HL-60 (cell line): ENCODE measurements around the gene ECHS1.
A peak's percentile ranks its signal among the peaks of the same experiment; 100 is the strongest.
"Not testable (repeated sequence)": the region's sequence is repeated elsewhere in the genome, so short reads cannot be mapped to it uniquely, and the experiment has no call there.

ENCODE experiments used
- DNase-seq, 2 experiments: peaks; one replicate each; pipeline ENCODE4 v3.0.0-alpha.2; 2010 to 2020; ENCODE audit warnings: low read depth in 1 of 2, low spot score in 1 of 2
- H3K27ac ChIP-seq: fragments of 250-450 bp; sonication (Bioruptor Pico); replicated peaks from 2 replicates; pipeline ENCODE4 v1.5.1; 2020; ENCODE audit warnings: mild to moderate bottlenecking, moderate library complexity
- H3K27me3 ChIP-seq: fragments of 250-450 bp; sonication (Bioruptor Pico); 2 replicates; pipeline ENCODE4 v1.5.1; 2021; ENCODE audit warnings: mild to moderate bottlenecking, moderate library complexity; ENCODE audit not compliant: insufficient read depth, poor library complexity, severe bottlenecking
- H3K4me3 ChIP-seq: replicated peaks from 2 replicates; pipeline ENCODE4 v1.5.1; 2011; ENCODE audit warnings: mild to moderate bottlenecking, control low read depth, low read length; ENCODE audit not compliant: insufficient read depth
- CTCF ChIP-seq: IDR thresholded peaks from one replicate; pipeline ENCODE4 v1.5.1; 2011; ENCODE audit warnings: low read length, control low read depth, inconsistent platforms; ENCODE audit not compliant: insufficient read depth
- GABPA ChIP-seq: IDR thresholded peaks from 2 replicates; pipeline ENCODE4 v1.6.1; 2012; ENCODE audit warnings: low read depth
- POLR2AphosphoS5 ChIP-seq: IDR thresholded peaks from 2 replicates; pipeline ENCODE4 v1.6.1; 2012; ENCODE audit warnings: low read depth
- SPI1 ChIP-seq: IDR thresholded peaks from 2 replicates; pipeline ENCODE4 v1.6.1; 2012; ENCODE audit warnings: low read depth, mild to moderate bottlenecking, borderline replicate concordance
- TF ChIP-seq, protein P1 (sequence below): IDR thresholded peaks from 2 replicates; pipeline ENCODE4 v1.6.1; 2012; ENCODE audit warnings: low read depth; ENCODE audit not compliant: insufficient replicate concordance

ECHS1 gene

GRCh38 chr10:133324198-133324792 lies 48.9 kb downstream of the ECHS1 start:
- TF ChIP-seq SPI1 (no peak), CTCF (no peak), GABPA (no peak), POLR2AphosphoS5 (no peak)
- TF ChIP-seq, protein P1, sequence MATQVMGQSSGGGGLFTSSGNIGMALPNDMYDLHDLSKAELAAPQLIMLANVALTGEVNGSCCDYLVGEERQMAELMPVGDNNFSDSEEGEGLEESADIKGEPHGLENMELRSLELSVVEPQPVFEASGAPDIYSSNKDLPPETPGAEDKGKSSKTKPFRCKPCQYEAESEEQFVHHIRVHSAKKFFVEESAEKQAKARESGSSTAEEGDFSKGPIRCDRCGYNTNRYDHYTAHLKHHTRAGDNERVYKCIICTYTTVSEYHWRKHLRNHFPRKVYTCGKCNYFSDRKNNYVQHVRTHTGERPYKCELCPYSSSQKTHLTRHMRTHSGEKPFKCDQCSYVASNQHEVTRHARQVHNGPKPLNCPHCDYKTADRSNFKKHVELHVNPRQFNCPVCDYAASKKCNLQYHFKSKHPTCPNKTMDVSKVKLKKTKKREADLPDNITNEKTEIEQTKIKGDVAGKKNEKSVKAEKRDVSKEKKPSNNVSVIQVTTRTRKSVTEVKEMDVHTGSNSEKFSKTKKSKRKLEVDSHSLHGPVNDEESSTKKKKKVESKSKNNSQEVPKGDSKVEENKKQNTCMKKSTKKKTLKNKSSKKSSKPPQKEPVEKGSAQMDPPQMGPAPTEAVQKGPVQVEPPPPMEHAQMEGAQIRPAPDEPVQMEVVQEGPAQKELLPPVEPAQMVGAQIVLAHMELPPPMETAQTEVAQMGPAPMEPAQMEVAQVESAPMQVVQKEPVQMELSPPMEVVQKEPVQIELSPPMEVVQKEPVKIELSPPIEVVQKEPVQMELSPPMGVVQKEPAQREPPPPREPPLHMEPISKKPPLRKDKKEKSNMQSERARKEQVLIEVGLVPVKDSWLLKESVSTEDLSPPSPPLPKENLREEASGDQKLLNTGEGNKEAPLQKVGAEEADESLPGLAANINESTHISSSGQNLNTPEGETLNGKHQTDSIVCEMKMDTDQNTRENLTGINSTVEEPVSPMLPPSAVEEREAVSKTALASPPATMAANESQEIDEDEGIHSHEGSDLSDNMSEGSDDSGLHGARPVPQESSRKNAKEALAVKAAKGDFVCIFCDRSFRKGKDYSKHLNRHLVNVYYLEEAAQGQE: no peak
- peak in 1 of 2 experiments; percentile 25 for DNase-seq
- Histone ChIP-seq H3K27me3 (peaks cover 35% of the 10 kb centered on the region), H3K27ac (no peak overlapping the region), H3K4me3 (no peak overlapping the region)

DNA sequence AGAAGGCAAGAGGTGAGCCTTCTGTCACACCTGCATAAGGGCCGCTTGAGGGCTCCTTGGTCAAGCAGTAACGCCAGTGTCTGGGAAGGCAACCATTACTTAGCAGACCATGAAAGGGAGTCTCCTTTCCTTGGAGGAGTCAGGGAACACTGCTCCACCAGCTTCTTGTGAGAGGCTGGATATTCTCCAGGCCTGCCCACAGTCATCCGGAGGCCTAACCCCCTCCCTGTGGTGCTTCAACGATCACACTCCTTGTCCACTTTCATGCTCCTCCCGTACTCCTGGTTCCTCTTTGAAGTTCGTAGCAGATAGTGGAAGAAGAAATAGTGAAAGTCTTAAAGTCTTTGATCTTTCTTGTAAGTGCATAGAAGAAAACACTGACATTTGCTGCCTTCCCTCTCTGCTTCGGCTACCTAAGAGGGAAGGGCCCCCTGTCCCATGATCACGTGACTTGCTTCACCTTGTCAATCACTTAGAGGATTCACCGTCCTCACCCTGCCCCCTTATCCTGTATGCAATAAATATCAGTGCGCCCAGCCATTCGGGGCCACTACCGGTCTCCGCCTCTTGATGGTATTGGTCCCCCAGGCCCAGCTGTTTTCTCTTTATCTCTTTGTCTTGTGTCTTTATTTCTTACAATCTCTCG lies 51.0 kb downstream of the ECHS1 start:
- peaks cover 24% of the 10 kb centered on the region for H3K27me3 ChIP-seq
- DNase-seq, H3K27ac ChIP-seq, H3K4me3 ChIP-seq: not testable (repeated sequence)

DNA sequence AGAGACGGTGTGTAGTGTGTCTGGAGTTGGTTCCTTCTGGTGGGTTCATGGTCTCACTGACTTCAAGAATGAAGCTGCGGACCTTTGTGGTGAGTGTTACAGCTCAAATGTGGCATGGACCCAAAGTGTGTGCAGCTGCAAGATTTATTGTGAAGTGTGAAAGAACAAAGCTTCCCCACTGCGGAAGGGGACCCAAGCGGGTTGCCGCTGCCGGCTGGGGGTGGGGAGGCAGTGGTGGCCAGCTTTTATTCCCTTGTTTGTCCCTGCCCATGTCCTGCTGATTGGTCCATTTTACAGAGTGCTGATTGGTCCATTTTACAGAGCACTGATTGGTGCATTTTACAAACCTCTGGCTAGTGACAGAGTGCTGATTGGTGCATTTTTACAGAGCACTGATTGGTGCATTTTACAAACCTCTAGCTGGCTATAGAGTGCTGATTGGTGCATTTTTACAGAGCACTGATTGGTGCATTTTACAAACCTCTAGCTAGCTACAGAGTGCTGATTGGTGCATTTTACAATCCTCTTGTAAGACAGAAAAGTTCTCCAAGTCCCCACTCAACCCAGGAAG lies 52.2 kb downstream of the ECHS1 start:
- not testable (repeated sequence) for DNase-seq

DNA sequence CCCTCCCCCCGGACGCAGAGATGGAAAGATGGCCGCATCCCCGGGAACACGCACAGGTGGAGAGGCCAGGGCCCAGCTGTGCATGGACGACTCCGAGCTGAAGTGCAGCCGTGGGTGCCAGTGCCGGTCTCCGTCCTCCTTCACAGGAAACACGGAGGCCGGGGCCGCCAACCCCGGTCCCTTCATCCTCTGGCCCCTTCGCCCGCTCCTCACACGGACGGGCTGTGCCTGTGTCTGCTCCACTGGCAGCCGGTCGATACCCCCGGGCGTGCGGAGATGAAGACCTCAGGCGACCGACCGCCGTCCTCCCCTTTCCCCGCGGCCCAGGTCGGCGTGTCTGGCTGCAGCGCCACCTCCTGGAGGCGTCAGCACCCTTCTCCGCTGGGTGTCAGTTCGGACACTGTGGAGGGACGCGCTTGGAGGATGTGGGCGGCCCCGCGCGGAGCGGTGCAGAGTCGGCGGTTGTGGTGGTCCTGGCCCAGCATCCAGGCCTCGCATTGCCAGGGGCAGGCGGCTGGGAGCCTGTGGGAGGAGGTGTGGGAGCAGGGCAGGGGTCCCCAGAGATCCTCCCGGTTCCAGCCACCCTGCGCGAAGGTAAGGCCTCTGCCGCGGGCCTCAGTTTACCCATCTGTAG lies 54.5 kb downstream of the ECHS1 start:
- Histone ChIP-seq H3K27me3 (peaks cover 2% of the 10 kb centered on the region), H3K27ac (no peak overlapping the region), H3K4me3 (peak overlapping the region; percentile 24)
- peak; percentile 73 for TF ChIP-seq CTCF
- TF ChIP-seq, protein P1: no peak
- TF ChIP-seq GABPA: no peak
- DNase-seq: peak in 1 of 2 experiments; percentile 73

More for the DNA sequence above, 52.2 kb downstream of the ECHS1 start:
- H3K27me3 ChIP-seq: peaks cover 11% of the 10 kb centered on the region
- H3K4me3 ChIP-seq, H3K27ac ChIP-seq: not testable (repeated sequence)
